ENCODE data around the gene ERICH4. TPM values are rescaled to one million over a fixed set of nuclear protein-coding genes. Genes with fewer than 3 reads are reported as not detected.
A peak's percentile ranks its signal among the peaks of the same experiment; 100 is the strongest.

ERICH4 gene
- total and polyA plus RNA-seq, 2 experiments from 2014 or later, result not detected

GRCh38 chr19:41422955-41423354 lies 20.0 kb upstream of the ERICH4 start:
- Mint-ChIP-seq H3K4me3 (no peak overlapping the region), H3K27me3 (ENCODE audit: insufficient read depth, low read depth, poor library complexity) (peaks cover 5% of the 10 kb centered on the region), H3K27ac (no peak overlapping the region), H3K4me1 (peaks cover 9% of the 10 kb centered on the region), H3K9me3 (no peaks in the 10 kb centered on the region), H3K36me3 (ENCODE audit: low read depth) (peaks cover 25% of the 10 kb centered on the region)
- Histone ChIP-seq H3K4me3 (no peak overlapping the region), H3K36me3 (ENCODE audit: insufficient read depth) (no peaks in the 10 kb centered on the region), H3K4me2 (no peak overlapping the region), H3K27ac (ENCODE audit: low read depth) (no peak overlapping the region), H2AFZ (no peak overlapping the region), H3F3A (replicated peaks; ENCODE audit: low read depth) (peaks cover 2% of the 10 kb centered on the region; the same call in 1 of the 2 replicates), H4K20me1 (replicated peaks; ENCODE audit: insufficient read depth) (no peaks in the 10 kb centered on the region), H3K4me1 (ENCODE audit: insufficient read depth) (peaks cover 5% of the 10 kb centered on the region), H3K79me2 (replicated peaks; ENCODE audit: insufficient read depth) (no peaks in the 10 kb centered on the region), H3K27me3 (ENCODE audit: insufficient read depth) (no peaks in the 10 kb centered on the region), H3K9me2 (ENCODE audit: insufficient read depth) (no peaks in the 10 kb centered on the region)
- TF ChIP-seq JUNB (IDR thresholded peaks at IDR 0.05; ENCODE audit: unreplicated experiment) (no peak), STAT1 (IDR thresholded peaks at IDR 0.05; ENCODE audit: unreplicated experiment) (no peak), CREB1 (CRISPR knock-in tag; IDR thresholded peaks at IDR 0.05; ENCODE audit: low read depth) (no peak), EZH2 (IDR thresholded peaks at IDR 0.05; ENCODE audit: low read depth, unreplicated experiment) (no peak)
- DNase-seq (ENCODE audit: low spot score) (no peak), ATAC-seq (no peak)

GRCh38 chr19:41424335-41425173 lies 18.4 kb upstream of the ERICH4 start:
- Histone ChIP-seq H3K27me3 (ENCODE audit: insufficient read depth) (no peaks in the 10 kb centered on the region), H3K9me2 (ENCODE audit: insufficient read depth) (no peaks in the 10 kb centered on the region), H3K27ac (ENCODE audit: low read depth) (no peak overlapping the region), H2AFZ (no peak overlapping the region), H3K4me3 (no peak overlapping the region), H3K79me2 (replicated peaks; ENCODE audit: insufficient read depth) (no peaks in the 10 kb centered on the region), H3K4me2 (no peak overlapping the region), H3K4me1 (ENCODE audit: insufficient read depth) (peaks cover 12% of the 10 kb centered on the region), H3K36me3 (ENCODE audit: insufficient read depth) (no peaks in the 10 kb centered on the region), H3F3A (replicated peaks; ENCODE audit: low read depth) (peaks cover 5% of the 10 kb centered on the region; the same call in 1 of the 2 replicates), H4K20me1 (replicated peaks; ENCODE audit: insufficient read depth) (no peaks in the 10 kb centered on the region)
- peaks cover 15% of the 10 kb centered on the region; the same call in 2 of the 3 replicates for H3K36me3 Mint-ChIP-seq (ENCODE audit: low read depth)
- no peak for DNase-seq (ENCODE audit: low spot score)
- TF ChIP-seq CTCF (conservative IDR thresholded peaks at IDR 0.05; ENCODE audit: low read depth in 2 of 2) (peak in 1 of 2 experiments; percentile 16; a peak in 1 of 4 replicates), EZH2 (IDR thresholded peaks at IDR 0.05; ENCODE audit: low read depth, unreplicated experiment) (no peak)
- peaks cover 11% of the 10 kb centered on the region for H3K27me3 Mint-ChIP-seq (ENCODE audit: insufficient read depth, low read depth, poor library complexity)
- no peak overlapping the region for H3K4me3 Mint-ChIP-seq
- ATAC-seq, result no peak
- H3K9me3 Mint-ChIP-seq, result no peaks in the 10 kb centered on the region
- peaks cover 18% of the 10 kb centered on the region for H3K4me1 Mint-ChIP-seq
- H3K27ac Mint-ChIP-seq, result no peak overlapping the region

Measured in GM23338 (cell line).